ACC112 (cell line): Measurements from ENCODE around the gene SKI.

ENCODE experiments used
- H2AFZ ChIP-seq: fragments of 200-600 bp; sonication (generic); one replicate; pipeline ENCODE4 v1.6.0; 2017; ENCODE audit warnings: antibody characterized with exemption, low read length; ENCODE audit not compliant: unreplicated experiment
- H3K27ac ChIP-seq: fragments of 200-600 bp; sonication (generic); 2 replicates; pipeline ENCODE4 v1.5.1; 2014; ENCODE audit warnings: low read depth, mild to moderate bottlenecking, antibody characterized with exemption, low read length, moderate library complexity
- H3K27me3 ChIP-seq: fragments of 200-600 bp; sonication (generic); 2 replicates; pipeline ENCODE4 v1.6.1; 2014; ENCODE audit warnings: mild to moderate bottlenecking, antibody characterized with exemption, low read length, moderate library complexity, mixed read lengths; ENCODE audit not compliant: insufficient read depth
- H3K36me3 ChIP-seq: fragments of 200-600 bp; sonication (generic); 2 replicates; pipeline ENCODE4 v1.6.1; 2016; ENCODE audit warnings: mild to moderate bottlenecking, antibody characterized with exemption, low read length, moderate library complexity, mixed read lengths; ENCODE audit not compliant: insufficient read depth
- H3K4me1 ChIP-seq: fragments of 200-600 bp; sonication (generic); one replicate; pipeline ENCODE4 v1.6.1; 2016; ENCODE audit warnings: low read length, mixed read lengths; ENCODE audit not compliant: insufficient read depth, unreplicated experiment, control insufficient read depth
- H3K4me3 ChIP-seq: fragments of 200-600 bp; sonication (generic); 2 replicates; pipeline ENCODE4 v1.5.1; 2014; ENCODE audit warnings: mild to moderate bottlenecking, low read depth, low read length
- H3K79me2 ChIP-seq: fragments of 200-600 bp; sonication (generic); one replicate; pipeline ENCODE4 v1.6.0; 2016; ENCODE audit warnings: low read length; ENCODE audit not compliant: control insufficient read depth, unreplicated experiment, insufficient read depth

The SKI gene

GRCh38 chr1:2274929-2275475 is 46.9 kb downstream of the SKI start:
- peaks cover 7% of the 10 kb centered on the region; the same call in 1 of the 2 replicates for H3K36me3 ChIP-seq
- H2AFZ ChIP-seq: no peak overlapping the region
- peaks cover 59% of the 10 kb centered on the region for H3K4me1 ChIP-seq
- H3K4me3 ChIP-seq: no peak overlapping the region
- H3K27me3 ChIP-seq: no peaks in the 10 kb centered on the region
- H3K79me2 ChIP-seq: peaks cover 98% of the 10 kb centered on the region
- no peak overlapping the region for H3K27ac ChIP-seq

GRCh38 chr1:2275796-2276536 is 47.8 kb downstream of the SKI start:
- Histone ChIP-seq H3K27me3 (no peaks in the 10 kb centered on the region), H3K4me3 (no peak overlapping the region), H3K4me1 (peaks cover 50% of the 10 kb centered on the region), H3K36me3 (peaks cover 7% of the 10 kb centered on the region; the same call in 1 of the 2 replicates), H3K79me2 (peaks cover 89% of the 10 kb centered on the region), H2AFZ (no peak overlapping the region), H3K27ac (no peak overlapping the region)

GRCh38 chr1:2276803-2277580 is 48.9 kb downstream of the SKI start:
- Histone ChIP-seq H3K27ac (peak overlapping the region; percentile 34; the same call in 1 of the 2 replicates), H2AFZ (no peak overlapping the region), H3K79me2 (peaks cover 79% of the 10 kb centered on the region), H3K4me1 (peaks cover 47% of the 10 kb centered on the region), H3K4me3 (no peak overlapping the region), H3K36me3 (peaks cover 7% of the 10 kb centered on the region; the same call in 1 of the 2 replicates), H3K27me3 (no peaks in the 10 kb centered on the region)

GRCh38 chr1:2277741-2278488 is 49.8 kb downstream of the SKI start:
- no peaks in the 10 kb centered on the region for H3K27me3 ChIP-seq
- peaks cover 42% of the 10 kb centered on the region for H3K4me1 ChIP-seq
- H2AFZ ChIP-seq: no peak overlapping the region
- no peak overlapping the region for H3K27ac ChIP-seq
- H3K36me3 ChIP-seq: peaks cover 7% of the 10 kb centered on the region; the same call in 1 of the 2 replicates
- no peak overlapping the region for H3K4me3 ChIP-seq
- H3K79me2 ChIP-seq: peaks cover 74% of the 10 kb centered on the region

GRCh38 chr1:2278591-2279209 is 50.6 kb downstream of the SKI start:
- Histone ChIP-seq H3K4me1 (peaks cover 42% of the 10 kb centered on the region), H2AFZ (no peak overlapping the region), H3K36me3 (peaks cover 7% of the 10 kb centered on the region; the same call in 1 of the 2 replicates), H3K27ac (peak overlapping the region; percentile 45; the same call in 1 of the 2 replicates), H3K27me3 (no peaks in the 10 kb centered on the region), H3K4me3 (peak overlapping the region; percentile 43; the same call in 1 of the 2 replicates), H3K79me2 (peaks cover 74% of the 10 kb centered on the region)

- H3K36me3 ChIP-seq: peaks cover 7% of the 10 kb centered on the region; the same call in 1 of the 2 replicates
- H3K4me3 ChIP-seq: peak overlapping the region; percentile 43; the same call in 1 of the 2 replicates
- peaks cover 71% of the 10 kb centered on the region for H3K79me2 ChIP-seq
- no peaks in the 10 kb centered on the region for H3K27me3 ChIP-seq
- H3K27ac ChIP-seq: peak overlapping the region; percentile 45; the same call in 1 of the 2 replicates
- no peak overlapping the region for H2AFZ ChIP-seq
- peaks cover 42% of the 10 kb centered on the region for H3K4me1 ChIP-seq
Observed at GRCh38 chr1:2279210-2279639, 51.1 kb downstream of the SKI start.

GRCh38 chr1:2279817-2280216 is 51.7 kb downstream of the SKI start:
- no peak overlapping the region for H2AFZ ChIP-seq

GRCh38 chr1:2282556-2283270 is 54.6 kb downstream of the SKI start:
- Histone ChIP-seq H3K27me3 (no peaks in the 10 kb centered on the region), H3K79me2 (peaks cover 59% of the 10 kb centered on the region), H3K27ac (no peak overlapping the region), H2AFZ (no peak overlapping the region), H3K4me1 (peaks cover 22% of the 10 kb centered on the region), H3K4me3 (no peak overlapping the region), H3K36me3 (peaks cover 3% of the 10 kb centered on the region; the same call in 1 of the 2 replicates)

More at GRCh38 chr1:2279817-2280216, 51.7 kb downstream of the SKI start:
- peaks cover 71% of the 10 kb centered on the region for H3K79me2 ChIP-seq
- no peaks in the 10 kb centered on the region for H3K27me3 ChIP-seq
- peak overlapping the region; percentile 45; the same call in 1 of the 2 replicates for H3K27ac ChIP-seq
- peaks cover 7% of the 10 kb centered on the region; the same call in 1 of the 2 replicates for H3K36me3 ChIP-seq
- no peak overlapping the region for H3K4me3 ChIP-seq
- H3K4me1 ChIP-seq: peaks cover 42% of the 10 kb centered on the region

- Histone ChIP-seq H3K27ac (no peak overlapping the region), H3K36me3 (no peaks in the 10 kb centered on the region), H3K27me3 (no peaks in the 10 kb centered on the region), H3K79me2 (peaks cover 57% of the 10 kb centered on the region), H2AFZ (no peak overlapping the region), H3K4me1 (peaks cover 15% of the 10 kb centered on the region), H3K4me3 (no peak overlapping the region)
Observed at GRCh38 chr1:2283371-2283990, 55.4 kb downstream of the SKI start.
